Amniotic stem cell (primary cell): ENCODE results near the gene PEX10.

ENCODE experiments used
- DNase-seq: peaks from one replicate; lab custom pipeline; 2025; lab: John Stamatoyannopoulos, UW

Gene PEX10

DNA sequence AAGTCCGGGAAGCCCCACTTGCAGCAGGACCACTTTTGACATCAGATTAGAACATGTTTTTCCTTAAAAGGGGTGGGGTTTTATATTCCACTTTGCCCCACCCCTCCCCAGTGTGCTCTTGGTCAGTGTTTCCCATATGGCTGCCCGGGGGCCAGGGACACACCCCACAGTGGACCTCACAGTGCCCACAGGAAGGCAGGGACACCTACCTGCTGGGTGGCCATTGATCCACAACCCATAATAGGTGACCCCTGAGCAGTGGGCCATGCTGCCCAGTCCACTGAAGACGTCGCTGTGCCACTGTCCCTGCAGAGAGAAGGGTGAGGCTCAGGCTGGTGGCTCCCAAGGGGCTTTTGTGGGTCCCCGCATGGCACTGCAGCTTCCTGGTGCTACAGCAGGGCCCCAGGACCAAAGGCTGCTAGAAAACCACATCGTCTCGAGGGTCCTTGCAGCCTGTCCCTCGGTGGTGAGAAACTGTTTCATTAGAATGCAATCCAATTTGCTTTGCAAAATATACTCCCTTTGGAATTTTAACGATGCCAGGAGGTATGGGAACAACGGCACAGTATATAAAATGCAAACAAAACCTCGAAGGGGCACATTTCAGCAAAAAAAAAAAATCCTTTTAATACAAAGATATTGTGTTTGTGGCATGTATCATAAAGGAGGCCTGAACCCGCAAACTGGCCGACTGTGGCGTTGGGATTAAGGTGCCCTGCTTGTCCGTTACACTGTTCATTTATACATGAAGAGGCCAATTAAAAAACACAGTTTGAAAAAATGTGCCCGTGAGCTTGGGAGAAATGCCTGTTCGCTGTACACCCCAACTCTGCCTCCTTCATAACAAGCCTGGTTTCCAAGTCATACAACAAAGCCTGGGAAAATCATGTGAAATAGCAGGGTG, 37.9 kb downstream of the PEX10 start:
- DNase-seq: no peak

DNA sequence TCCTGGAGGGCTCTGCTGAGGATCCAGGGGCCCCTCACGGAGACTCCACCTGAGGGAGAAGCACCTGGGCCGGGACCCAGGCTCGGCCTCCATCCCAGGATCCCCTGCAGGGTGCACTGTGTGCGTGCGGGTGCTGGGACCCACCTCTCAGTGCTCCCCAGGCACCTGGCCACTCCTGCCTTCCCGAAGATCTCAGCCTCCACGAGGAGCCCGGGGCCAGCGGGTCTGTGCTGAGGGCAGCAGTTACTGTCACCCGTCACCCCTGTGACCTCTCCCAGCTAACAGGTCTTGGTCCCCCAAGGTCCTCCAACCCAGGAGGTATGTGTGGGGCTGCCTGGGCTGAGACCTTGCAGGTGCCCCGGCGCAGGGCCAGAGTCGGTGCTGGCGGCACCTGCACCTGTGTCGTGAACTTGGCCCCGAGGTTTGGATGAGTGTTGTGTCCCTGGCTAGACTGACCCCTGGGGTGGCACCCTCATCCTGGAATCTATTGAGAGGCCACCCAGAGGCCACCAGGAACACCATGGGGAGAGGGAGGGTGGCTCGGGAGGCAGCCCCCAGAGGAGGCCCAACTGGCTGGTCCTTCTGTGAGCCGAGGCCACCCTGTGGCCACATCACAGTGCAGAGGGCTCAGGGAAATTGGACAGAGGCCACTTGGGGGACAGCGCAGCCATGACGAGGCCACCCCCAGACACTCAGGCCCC, 38.7 kb downstream of the PEX10 start:
- no peak for DNase-seq

DNA sequence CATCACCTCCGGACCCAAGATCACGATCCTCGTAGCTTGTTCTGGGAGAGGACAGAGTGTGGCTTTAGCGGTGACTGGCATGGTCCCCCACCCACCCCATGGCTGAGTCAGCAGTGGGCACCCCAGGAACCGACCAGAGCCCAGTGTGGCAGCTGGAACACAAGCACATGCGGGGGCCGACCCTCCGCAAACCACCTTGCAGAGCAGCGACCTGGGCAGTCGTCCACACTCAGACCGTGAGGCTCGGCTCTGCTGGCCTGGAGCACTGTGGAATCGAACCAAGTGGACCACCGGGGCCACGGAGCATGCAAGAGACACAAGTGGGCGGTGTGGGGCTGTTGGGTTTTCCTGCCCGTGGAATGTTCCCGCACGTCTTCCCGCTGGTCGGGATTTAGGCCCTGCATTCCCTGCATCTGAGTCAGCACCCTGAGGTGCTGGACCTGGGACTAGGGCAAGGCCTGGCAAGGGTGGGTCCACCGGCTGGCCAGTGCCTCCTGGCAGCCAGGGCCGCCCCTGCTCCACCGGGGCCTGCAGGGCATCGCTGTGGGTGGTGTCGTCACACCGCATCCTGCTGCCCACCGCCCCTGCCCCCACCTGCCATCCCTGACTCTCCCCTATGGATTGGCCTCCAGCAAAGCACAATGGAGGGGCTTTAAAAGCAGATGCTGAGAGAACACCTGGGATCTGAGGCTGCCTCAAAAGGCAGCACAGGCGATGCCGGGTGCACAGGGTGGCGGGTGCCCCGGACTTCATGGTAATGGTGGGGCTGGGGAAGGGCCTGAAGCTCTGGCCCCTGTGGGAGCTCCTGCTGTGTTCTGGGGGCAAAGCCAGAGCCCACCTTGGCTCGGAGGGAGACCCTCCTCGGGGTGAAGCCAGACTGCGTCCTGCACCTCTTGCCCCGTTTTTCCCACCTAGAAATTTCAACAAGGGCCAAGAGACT, 39.5 kb downstream of the PEX10 start:
- no peak for DNase-seq

DNA sequence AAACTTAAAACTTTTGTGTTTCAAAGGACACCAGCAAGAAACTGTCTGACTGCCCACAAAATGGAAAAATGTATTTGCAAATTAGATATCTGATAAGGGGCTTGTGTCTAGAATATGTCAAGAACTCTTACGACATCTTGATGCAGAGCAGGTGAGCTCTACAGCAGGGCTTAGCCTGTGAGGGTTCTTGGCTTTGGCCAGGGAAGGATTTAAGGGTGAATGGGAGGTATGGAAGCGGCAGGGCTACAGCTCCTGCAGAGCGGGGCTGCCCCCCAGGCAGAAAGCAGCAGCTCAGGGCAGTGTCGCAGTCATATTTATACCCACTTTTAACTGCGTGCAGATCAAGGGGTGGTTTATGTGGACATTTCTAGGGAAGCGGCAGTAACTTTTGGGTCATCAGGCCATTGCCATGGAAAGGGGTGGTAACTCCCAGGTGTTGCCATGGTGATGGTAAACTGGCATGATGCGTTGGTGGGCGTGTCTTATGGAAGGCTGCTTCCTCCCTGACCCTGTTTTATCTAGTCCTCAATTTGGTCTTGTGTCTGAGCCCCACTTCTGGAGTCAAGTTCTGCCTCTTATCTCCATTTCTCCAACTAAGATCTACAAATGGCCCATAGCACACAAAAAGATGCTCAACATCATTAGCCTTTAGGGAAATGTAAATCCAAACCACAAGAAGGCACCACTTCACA, 44.2 kb downstream of the PEX10 start:
- no peak for DNase-seq

DNA sequence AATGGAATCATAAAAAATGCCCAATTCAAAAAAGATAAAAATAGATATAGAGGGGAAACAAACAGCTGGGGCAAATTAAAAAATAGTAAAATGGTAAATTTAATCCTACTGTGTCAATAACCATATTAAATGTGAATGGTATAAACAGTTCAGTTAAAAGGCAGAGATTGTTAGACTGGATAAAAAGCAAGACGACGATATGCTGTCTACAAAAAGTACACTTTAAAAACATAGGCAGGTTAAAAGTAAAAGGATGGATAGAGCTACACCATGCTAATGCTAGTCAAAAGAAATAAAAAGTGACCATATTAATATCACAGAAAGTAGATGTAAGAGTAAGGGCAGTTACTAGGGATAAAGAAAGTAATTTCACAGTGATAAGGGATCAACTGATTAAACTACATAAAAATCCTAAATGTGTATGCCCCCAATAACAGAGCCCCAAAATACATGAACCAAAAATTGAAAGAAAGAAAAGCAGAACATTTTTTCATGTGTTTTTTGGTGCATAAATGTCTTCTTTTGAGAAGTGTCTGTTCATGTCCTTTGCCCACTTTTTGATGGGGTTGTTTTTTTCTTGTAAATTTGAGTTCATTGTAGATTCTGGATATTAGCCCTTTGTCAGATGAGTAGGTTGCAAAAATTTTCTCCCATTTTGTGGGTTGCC, 48.4 kb downstream of the PEX10 start:
- DNase-seq: no peak

DNA sequence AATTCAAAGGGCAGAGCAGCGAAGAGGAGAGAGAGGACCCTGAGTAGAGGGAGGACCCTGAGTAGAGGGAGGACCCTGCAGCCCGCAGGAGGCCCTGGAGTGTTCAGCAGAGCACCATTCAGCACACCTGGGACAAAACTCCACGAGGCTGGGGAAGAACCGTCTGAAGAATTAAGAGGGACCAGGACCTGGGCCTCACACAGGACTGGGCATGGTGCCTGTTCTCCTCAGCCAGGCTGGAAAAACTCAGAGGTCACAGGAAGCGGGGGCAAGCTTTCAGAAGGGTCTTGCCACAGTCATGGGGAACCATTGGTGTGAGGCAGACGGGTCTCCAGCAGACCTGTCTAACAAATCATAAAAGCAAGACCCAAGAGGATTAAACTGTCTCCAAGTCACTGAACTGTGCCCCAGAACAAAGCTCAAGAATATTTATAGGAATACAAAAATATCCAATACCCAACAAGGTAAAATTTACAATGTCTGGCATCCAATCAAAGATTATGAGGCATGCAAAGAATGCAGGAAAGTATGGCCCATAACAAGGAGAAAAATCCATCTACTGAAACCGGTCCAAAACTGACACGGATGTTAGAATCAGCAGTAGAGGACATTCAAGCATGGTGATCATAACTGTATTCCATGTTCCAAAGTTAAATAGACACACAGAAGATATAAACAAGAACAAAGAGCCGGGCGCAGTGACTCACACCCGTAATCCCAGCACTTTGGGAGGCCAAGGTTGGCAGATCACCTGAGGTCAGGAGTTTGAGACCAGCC, 51.6 kb downstream of the PEX10 start:
- DNase-seq: no peak

DNA sequence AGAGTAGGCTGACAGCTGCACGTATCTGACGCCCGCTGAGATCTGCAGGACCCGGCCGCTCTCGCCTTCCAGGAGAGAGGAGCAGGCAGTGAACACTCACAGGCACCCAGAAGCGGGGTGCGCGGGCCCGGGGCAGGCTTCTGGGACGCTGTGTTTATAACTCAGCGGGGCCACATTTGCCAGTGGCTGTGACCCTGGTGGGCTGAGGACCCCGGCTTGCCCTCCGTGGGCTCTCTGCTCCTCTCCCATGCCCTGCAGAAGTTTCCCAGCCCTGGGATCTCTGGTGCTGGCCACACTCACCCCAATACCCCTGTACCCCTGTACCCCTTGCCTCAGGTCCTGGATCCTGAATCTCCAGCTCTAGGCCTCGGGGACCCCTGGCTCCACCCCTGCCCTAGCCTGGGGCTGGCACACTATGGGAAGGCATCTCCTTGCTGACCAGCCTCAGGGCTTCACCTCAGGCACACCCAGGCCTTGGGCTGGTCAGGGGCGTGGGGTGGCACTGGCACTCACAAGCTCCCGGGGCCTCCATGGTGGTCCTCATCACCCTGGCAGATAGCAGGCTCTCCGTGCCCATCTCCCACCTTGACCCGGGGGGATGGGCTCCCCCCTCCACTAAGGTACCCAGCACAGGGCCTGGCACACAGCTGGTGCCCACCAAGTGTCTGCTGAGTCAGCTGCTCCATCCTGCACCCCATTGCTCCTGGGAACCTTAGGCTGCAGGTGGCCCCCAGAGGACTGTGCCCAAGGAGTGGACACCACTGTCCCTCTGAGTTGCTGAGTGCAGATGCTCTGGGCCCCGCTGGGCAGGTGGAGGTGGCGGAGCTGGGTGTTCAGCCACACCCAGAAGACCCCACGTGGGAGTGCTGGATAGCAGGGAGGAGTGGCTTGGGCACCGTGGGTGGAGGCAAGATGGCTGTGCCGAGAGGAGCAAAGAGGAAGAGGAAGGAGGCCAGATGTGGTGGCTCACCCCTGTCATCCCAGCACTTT, 53.4 kb downstream of the PEX10 start:
- DNase-seq: no peak

DNA sequence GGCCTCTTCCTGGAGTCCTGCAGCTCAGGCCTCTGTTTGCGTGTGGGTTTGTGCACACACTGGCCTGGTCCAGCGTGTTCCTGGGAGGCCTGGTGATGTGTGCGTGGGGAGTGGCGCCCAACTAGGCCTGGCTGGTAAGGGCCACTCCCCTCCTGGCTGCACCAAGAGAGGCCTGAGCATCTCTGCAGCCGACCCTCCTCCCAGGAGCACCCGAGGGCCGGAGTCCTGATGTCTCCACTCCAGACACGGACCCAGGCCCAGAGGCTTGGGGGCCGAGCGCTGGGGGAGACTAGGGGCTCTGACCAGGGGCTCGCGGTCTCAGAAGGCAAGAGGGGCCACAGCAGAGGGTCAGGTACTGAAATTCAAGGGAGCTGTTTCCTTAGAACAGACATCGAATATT, 54.3 kb downstream of the PEX10 start:
- DNase-seq: no peak

DNA sequence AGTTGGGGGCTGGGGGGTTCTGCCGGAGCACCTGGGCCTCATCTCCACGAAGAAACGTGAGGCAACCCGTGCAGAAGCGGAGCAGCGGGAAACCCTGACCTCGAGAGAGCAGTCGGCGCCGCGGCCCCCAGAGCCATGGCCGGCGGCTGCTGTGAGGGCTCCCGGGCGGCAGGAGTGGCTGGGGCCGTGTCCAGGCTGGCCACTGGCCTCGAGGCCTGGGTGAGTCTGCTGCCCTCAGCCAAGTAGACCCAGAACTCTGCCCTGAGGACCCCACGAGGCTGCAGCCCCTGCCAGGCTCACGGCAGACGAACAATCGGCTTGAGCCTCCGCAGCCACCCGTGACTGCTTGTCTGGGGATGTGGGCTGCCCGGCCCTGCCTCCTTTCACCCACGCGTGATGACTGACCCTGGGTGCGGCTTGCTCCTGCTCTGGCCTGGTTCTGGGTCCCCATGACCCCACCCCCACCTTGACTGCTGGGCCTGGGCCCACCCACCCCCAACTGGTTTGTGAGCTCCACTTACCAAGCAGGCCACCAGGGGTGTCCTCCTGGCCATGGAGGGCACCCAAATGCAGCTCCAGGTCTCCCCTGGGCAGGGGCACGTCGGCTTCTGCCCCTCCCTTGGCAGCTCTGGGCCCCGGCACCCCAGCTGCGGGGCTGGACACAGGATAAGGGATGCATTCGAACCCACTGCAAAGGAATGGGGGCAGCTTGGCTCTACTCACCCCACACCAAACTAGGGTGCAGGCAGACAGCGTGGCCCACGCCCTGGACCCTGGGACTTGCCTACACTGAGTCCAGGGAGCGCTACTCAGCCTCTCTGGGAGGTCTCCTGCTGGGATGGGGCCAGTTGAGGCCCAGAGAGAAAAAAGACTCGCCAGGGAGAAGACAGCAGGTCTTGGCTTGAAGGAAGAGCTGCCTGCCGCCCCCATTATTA, 55.2 kb downstream of the PEX10 start:
- DNase-seq: no peak

DNA sequence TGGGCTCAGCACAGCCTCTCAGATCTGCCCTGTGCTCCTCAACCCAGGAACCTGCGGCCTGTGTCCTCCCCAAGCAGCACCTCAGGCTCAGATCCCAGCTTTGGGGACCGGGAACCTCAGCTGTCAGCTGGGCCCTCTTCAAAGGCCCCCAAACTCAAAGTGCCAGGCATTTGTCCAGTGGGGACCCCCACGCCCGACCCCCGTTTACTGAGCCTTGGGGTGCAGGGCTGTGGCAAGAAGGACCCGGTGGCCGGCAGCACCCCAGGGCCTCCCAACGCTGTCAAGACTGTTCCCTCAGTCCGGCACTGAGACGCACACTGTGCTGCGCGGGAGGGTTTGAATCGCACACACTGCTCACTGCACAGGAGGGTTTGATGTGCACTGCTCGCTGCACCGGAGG, 56.0 kb downstream of the PEX10 start:
- DNase-seq: no peak

DNA sequence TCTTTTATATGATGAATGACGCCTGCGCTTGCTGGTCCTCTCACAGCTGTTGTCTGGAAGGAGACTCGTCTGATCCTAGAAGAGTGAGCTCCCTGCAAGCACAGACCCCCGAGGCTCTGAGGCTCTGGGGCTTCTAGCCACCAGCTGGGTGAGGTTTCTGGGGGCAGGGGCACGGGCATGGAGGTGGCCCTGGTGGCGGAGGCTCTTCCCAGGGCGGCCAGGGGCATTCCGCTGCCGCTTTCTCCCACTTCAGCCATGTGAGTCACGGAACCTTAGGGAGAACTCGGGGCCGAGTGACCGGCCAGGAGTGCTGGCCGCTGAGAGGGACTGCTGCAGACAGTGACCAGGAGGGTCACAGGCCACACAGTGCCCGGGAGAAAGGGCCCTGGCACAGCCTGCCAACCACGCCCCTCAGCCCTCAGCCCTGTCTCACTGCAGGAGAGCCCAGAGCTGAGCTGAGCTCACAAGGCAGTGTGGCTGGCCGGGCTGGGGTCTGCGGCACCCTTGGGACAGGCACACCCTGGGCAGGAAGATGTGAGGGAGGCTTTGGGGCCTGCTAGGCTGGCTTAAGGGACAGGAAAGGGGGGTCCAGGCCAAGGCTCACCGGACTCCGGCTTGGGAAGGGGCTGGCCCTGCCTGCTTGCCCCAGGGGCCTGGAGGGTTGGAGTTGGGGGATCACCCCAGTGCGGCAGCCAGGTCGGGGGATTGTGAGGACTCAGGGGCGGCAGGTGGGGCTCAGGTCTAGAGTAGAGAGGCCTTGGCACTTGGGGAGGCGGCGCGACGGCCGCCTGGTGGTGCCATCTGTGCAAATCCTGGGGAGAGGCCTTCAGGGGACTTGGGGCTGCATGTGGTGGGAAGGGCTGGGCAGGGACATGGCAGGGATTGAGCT, 56.7 kb downstream of the PEX10 start:
- no peak for DNase-seq

DNA sequence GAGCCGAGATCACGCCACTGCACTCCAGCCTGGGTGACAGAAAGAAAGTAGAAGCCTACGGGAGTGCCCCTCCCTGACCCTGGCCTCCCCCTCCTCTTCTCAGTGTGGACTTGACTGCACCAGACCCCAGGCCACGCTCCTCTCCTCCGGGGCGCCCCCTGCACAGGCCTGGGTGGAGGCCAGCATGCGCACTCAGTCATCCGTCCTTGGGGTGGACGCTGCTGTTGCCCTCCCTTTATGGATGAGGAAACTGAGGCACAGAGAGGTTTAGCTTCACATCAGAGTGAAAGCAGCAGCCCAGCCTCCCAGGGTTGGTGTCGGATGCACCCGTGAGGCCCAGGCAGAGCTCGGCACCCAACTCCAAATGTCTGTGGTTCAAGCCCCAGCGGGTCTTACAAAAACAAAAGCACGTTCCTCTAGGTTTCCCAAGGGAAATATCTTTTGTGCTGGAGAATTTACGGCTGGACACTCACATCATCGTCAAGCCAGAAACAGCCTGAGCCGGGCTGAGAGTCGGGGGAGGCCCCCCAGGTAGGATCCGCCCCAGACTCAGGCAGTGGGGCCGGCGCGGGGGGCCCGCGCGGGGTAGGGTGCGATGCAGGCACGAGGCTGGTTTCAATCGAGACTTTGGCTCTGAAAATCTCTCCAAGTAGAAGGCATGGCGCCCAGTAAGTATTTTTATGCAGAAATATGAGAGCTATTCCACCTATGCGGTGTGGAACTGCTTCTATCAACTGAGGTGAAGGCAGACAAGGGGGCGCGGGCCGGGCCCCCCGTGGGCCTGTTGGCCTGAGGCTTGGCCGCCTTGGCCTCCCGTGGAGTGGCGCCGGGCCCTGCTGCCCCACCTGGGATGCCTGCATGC, 57.6 kb downstream of the PEX10 start:
- no peak for DNase-seq
